ENCODE results near the gene CRACDL. TPM values are rescaled to one million over a fixed set of nuclear protein-coding genes. Genes with fewer than 3 reads are reported as not detected.
A peak's percentile ranks its signal among the peaks of the same experiment; 100 is the strongest.

The CRACDL gene
- total RNA-seq, 1 donor from 2014 or later: 3.0 TPM

DNA sequence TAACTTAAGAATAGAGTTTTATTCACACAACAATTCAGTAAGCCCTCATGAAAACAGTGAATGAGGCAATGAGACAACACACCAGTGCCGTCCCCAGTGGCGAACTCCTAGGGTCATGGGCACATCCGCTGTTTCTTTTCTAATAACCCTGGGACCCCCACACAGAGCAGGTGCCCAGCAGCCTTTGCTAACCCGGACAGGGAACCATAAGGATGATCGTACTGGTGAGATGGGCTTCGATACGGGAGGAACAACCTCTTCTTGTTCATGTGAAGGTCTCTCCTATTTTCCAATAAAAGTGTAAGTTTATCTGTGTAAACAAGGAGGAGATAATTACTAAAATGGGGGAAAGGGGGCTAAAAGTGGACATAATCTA lies 107.7 kb downstream of the CRACDL start:
- TF ChIP-seq, protein P1, sequence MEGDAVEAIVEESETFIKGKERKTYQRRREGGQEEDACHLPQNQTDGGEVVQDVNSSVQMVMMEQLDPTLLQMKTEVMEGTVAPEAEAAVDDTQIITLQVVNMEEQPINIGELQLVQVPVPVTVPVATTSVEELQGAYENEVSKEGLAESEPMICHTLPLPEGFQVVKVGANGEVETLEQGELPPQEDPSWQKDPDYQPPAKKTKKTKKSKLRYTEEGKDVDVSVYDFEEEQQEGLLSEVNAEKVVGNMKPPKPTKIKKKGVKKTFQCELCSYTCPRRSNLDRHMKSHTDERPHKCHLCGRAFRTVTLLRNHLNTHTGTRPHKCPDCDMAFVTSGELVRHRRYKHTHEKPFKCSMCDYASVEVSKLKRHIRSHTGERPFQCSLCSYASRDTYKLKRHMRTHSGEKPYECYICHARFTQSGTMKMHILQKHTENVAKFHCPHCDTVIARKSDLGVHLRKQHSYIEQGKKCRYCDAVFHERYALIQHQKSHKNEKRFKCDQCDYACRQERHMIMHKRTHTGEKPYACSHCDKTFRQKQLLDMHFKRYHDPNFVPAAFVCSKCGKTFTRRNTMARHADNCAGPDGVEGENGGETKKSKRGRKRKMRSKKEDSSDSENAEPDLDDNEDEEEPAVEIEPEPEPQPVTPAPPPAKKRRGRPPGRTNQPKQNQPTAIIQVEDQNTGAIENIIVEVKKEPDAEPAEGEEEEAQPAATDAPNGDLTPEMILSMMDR (IDR thresholded peaks at IDR 0.05; ENCODE audit: borderline replicate concordance): no peak
- no peak overlapping the region for H3K27ac ChIP-seq (replicated peaks)
- peaks cover 58% of the 10 kb centered on the region for H3K4me1 ChIP-seq
- H3K36me3 ChIP-seq: no peaks in the 10 kb centered on the region
- DNase-seq: no peak
- intact Hi-C loops (cut with micrococcal nuclease): no loop called here
- H3K9me3 ChIP-seq (replicated peaks): no peaks in the 10 kb centered on the region
- H3K27me3 ChIP-seq (ENCODE audit: low read depth): peaks cover 1% of the 10 kb centered on the region
- H3K4me3 ChIP-seq: no peak overlapping the region

DNA sequence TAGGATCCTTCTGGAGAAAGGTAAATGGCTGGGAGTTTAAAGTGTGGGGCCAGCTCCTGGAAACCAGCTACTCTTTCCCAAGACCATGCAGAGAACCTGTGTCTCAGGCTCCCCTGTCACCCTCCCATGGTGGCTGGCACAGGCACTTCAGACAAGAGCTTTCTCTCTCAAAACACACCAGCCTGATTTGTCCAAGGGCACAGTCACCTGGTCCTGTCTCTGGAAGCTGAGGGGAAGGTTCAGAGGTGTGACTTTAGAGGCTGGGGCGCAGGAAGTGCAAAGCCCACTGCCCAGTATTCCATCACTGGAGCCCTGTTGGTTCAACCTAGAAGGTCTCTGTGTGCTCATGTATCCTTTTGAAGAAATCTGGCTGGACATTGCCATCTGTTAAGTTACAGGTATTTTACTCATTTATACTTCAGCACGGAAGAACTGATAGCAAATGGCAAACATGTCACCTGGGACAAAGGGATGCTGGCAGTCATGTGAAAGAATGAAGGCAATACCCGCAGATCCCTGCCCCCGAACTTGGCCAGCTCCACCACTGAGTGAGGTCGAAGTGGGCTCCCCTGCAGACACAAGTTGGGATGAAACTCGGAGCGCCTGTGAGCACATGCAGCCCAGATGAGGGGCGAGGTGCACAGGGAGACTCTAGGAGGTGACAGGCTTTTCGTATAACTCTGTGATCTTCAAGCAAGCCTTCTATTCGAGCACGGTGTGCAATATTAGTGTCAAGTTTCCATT lies 108.2 kb downstream of the CRACDL start:
- Histone ChIP-seq H3K9me3 (replicated peaks) (no peaks in the 10 kb centered on the region), H3K4me3 (no peak overlapping the region), H3K27ac (replicated peaks) (no peak overlapping the region), H3K4me1 (peaks cover 58% of the 10 kb centered on the region), H3K36me3 (no peaks in the 10 kb centered on the region), H3K27me3 (ENCODE audit: low read depth) (peaks cover 7% of the 10 kb centered on the region)
- intact Hi-C loops (cut with micrococcal nuclease): no loop called here
- DNase-seq: no peak
- TF ChIP-seq, protein P1 (IDR thresholded peaks at IDR 0.05; ENCODE audit: borderline replicate concordance): no peak

DNA sequence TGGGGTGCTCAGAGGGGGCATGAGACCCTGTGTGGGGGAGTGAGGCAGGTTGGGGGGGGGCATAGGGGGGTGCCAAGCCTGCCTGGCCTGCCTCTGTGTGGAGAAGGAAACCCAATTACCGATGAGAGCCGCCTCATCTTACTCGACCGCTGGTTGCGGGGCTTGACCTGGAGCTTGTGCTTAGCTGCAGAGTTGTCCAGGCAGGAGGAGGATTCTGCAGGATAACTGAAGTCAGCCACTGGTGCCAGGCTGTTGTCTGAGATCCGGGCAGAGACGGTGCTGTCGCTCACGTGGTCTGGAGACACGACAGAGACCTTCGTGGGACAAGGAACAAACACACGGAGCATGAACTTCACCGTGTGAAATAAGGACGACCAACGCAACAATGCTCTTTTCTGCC lies 109.2 kb downstream of the CRACDL start:
- Histone ChIP-seq H3K9me3 (replicated peaks) (no peaks in the 10 kb centered on the region), H3K4me1 (peaks cover 58% of the 10 kb centered on the region), H3K27me3 (ENCODE audit: low read depth) (peaks cover 16% of the 10 kb centered on the region), H3K27ac (replicated peaks) (no peak overlapping the region), H3K4me3 (no peak overlapping the region), H3K36me3 (no peaks in the 10 kb centered on the region)
- intact Hi-C loops (cut with micrococcal nuclease): no loop called here
- no peak for DNase-seq
- TF ChIP-seq, protein P1 (IDR thresholded peaks at IDR 0.05; ENCODE audit: borderline replicate concordance): no peak

DNA sequence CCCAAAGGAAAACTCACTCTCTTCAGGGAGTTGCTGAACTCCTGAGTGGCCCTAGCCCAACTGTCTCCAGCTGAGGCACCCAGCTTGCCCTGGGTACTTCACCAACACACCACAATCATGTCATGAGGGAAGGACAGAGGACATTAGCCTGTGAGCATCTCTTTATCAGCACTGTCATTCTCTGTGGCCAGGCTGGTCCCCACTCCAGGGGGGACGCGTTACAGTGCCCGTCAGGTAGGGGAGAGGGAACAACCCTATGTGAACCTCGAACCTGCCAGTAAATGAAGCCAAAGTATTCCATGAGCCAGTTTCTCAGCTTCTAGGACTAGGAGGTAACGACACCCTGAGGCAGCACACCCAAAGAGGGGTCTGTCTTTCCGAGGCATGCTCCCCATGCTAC lies 110.2 kb downstream of the CRACDL start:
- Histone ChIP-seq H3K27ac (replicated peaks) (peak overlapping the region; percentile 95), H3K4me1 (peaks cover 58% of the 10 kb centered on the region)
- intact Hi-C loops (cut with micrococcal nuclease): no loop called here

DNA sequence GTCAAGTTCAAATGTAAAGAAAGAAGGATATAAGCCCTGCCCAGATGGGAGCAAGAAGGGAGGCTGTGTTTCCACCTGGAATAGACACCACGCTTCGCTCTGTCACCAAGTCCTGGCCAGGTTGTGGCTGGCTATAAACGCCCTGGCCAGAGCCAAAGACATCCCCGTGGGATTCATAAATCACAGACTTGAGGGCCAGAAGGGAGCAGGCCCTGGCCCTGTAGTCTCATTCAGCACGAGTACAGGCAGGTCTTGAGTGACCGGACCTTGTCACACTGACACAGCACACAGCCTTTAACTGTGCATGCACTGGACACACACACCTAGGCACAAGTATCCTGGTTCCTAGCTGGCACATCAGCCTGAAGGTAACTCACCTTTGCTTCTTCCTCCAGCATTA lies 110.6 kb downstream of the CRACDL start:
- TF ChIP-seq, protein P1 (IDR thresholded peaks at IDR 0.05; ENCODE audit: borderline replicate concordance): no peak
- no peaks in the 10 kb centered on the region for H3K36me3 ChIP-seq
- H3K9me3 ChIP-seq (replicated peaks): no peaks in the 10 kb centered on the region
- peaks cover 19% of the 10 kb centered on the region for H3K27me3 ChIP-seq (ENCODE audit: low read depth)
- peaks cover 58% of the 10 kb centered on the region for H3K4me1 ChIP-seq
- intact Hi-C loops (cut with micrococcal nuclease): no loop called here
- H3K27ac ChIP-seq (replicated peaks): peak overlapping the region; percentile 95
- H3K4me3 ChIP-seq: no peak overlapping the region
- DNase-seq: no peak

More for the DNA sequence above, 110.2 kb downstream of the CRACDL start:
- Histone ChIP-seq H3K4me3 (no peak overlapping the region), H3K36me3 (no peaks in the 10 kb centered on the region), H3K9me3 (replicated peaks) (no peaks in the 10 kb centered on the region), H3K27me3 (ENCODE audit: low read depth) (peaks cover 19% of the 10 kb centered on the region)
- TF ChIP-seq, protein P1 (IDR thresholded peaks at IDR 0.05; ENCODE audit: borderline replicate concordance): no peak
- DNase-seq: no peak
